HCT116 (cell line): ENCODE data around the gene CCNK. TPM values are rescaled to one million over a fixed set of nuclear protein-coding genes. Genes with fewer than 3 reads are reported as not detected.

Experiments
- ATAC-seq: fragments of 200-7000 bp; cut with Tn5 transposase; 2 replicates; pipeline ENCODE4 v1.9.1; 2020; ENCODE audit warnings: mild to moderate bottlenecking, moderate library complexity
- BruUV-seq: library from RNA; stranded (reverse); fragments of 400-500 nt; replicated peaks from 2 replicates; lab custom pipeline; 2021; lab: Mats Ljungman, UMichigan
- CTCF ChIA-PET: fragments of 300-600 bp; sonication (Branson Sonifier 250); formaldehyde crosslinking; loops from one replicate; lab custom pipeline; 2021; ENCODE audit warnings: antibody characterized with exemption; lab: Charles Lee
- POLR2A ChIA-PET: fragments of 300-600, 350-600 bp; sonication (Branson Sonifier 250); formaldehyde crosslinking; loops from one replicate; lab custom pipeline; 2021; ENCODE audit warnings: antibody characterized with exemption; lab: Charles Lee
- RAD21 ChIA-PET, 2 experiments: fragments of 300-600 bp; sonication (Branson Sonifier 250); formaldehyde crosslinking; loops; one replicate each; lab custom pipeline; 2023; ENCODE audit warnings: low total read pairs in 2 of 2; ENCODE audit not compliant: uncharacterized antibody in 2 of 2, unreplicated experiment in 2 of 2, low non-redundant PET in 1 of 2; lab: Charles Lee
- DNase-seq: peaks from one replicate; pipeline ENCODE4 v3.0.0-alpha.2; 2010; ENCODE audit warnings: low read depth, low spot score
- H2AFZ ChIP-seq: fragments of 200-600 bp; shearing (Covaris generic), sonication (generic); 2 replicates; pipeline ENCODE4 v1.6.1; 2017; ENCODE audit warnings: low read depth, mixed run types, mixed read lengths, antibody characterized with exemption, low read length; ENCODE audit not compliant: poor library complexity, severe bottlenecking
- H3K27ac ChIP-seq: 2 replicates; pipeline ENCODE4 v1.5.1; 2012; ENCODE audit warnings: low read depth, low read length
- H3K27me3 ChIP-seq: fragments of 200-600 bp; sonication (generic); 2 replicates; pipeline ENCODE4 v1.6.1; 2016; ENCODE audit warnings: mixed run types, low read length, mixed read lengths; ENCODE audit not compliant: insufficient read depth
- H3K36me3 ChIP-seq, 2 experiments: fragments of 200-500 bp in 1 of 2; fragments of 200-600 bp in 1 of 2; sonication (Bioruptor generic) in 1 of 2; sonication (generic) in 1 of 2; 2 replicates each; pipeline versions ENCODE4 v1.5.1 to v1.6.1; 2014 to 2016; ENCODE audit warnings: low read length in 2 of 2, inconsistent platforms in 1 of 2, mixed read lengths in 1 of 2, mixed run types in 1 of 2; ENCODE audit not compliant: insufficient read depth in 2 of 2, control insufficient read depth in 1 of 2
- H3K4me1 ChIP-seq, 2 experiments: fragments of 200-600 bp in 1 of 2; sonication (generic) in 1 of 2; 2 replicates each; pipeline versions ENCODE4 v1.5.1 to v1.6.1; 2012 to 2017; ENCODE audit warnings: low read length in 2 of 2, inconsistent platforms in 1 of 2, mild to moderate bottlenecking in 1 of 2, mixed read lengths in 1 of 2, mixed run types in 1 of 2, moderate library complexity in 1 of 2; ENCODE audit not compliant: insufficient read depth in 2 of 2, control insufficient read depth in 1 of 2
- H3K4me2 ChIP-seq: fragments of 200-600 bp; sonication (generic); 2 replicates; pipeline ENCODE4 v1.6.1; 2017; ENCODE audit warnings: mixed run types, low read length, mixed read lengths
- H3K4me3 ChIP-seq, 2 experiments: fragments of 200-600 bp in 1 of 2; sonication (generic) in 1 of 2; replicated peaks in 1 of 2; 2 replicates each; pipeline ENCODE4 v1.5.1; 2011 to 2016; ENCODE audit warnings: low read length in 2 of 2, control low read depth in 1 of 2, low read depth in 1 of 2, mild to moderate bottlenecking in 1 of 2, mixed read lengths in 1 of 2, mixed run types in 1 of 2
- H3K79me2 ChIP-seq: fragments of 200-600 bp; sonication (generic); 2 replicates; pipeline ENCODE4 v1.6.1; 2017; ENCODE audit warnings: mild to moderate bottlenecking, mixed run types, low read length, moderate library complexity, mixed read lengths; ENCODE audit not compliant: insufficient read depth
- H3K9ac ChIP-seq: fragments of 200-600 bp; sonication (generic); 2 replicates; pipeline ENCODE4 v1.6.1; 2016; ENCODE audit warnings: low read length, mixed read lengths
- H3K9me2 ChIP-seq: fragments of 200-600 bp; sonication (generic), shearing (Covaris generic); 2 replicates; pipeline ENCODE4 v1.6.1; 2017; ENCODE audit warnings: mixed run types, mild to moderate bottlenecking, moderate library complexity; ENCODE audit not compliant: insufficient read depth
- H3K9me3 ChIP-seq, 2 experiments: fragments of 200-500 bp in 1 of 2; fragments of 200-600 bp in 1 of 2; sonication (Bioruptor generic) in 1 of 2; sonication (generic) in 1 of 2; 2 replicates each; pipeline ENCODE4 v1.6.1; 2014 to 2017; ENCODE audit warnings: low read length in 2 of 2, mixed read lengths in 2 of 2, inconsistent platforms in 1 of 2, low read depth in 1 of 2, mild to moderate bottlenecking in 1 of 2, mixed run types in 1 of 2, moderate library complexity in 1 of 2; ENCODE audit not compliant: control insufficient read depth in 1 of 2, insufficient read depth in 1 of 2
- H4K20me1 ChIP-seq: fragments of 200-600 bp; sonication (generic), shearing (Covaris generic); 2 replicates; pipeline ENCODE4 v1.6.1; 2017; ENCODE audit warnings: mixed run types, mild to moderate bottlenecking, moderate library complexity; ENCODE audit not compliant: insufficient read depth
- ATF3 ChIP-seq: IDR thresholded peaks from 2 replicates; pipeline ENCODE4 v1.6.1; 2012
- CBX3 ChIP-seq: IDR thresholded peaks from 2 replicates; pipeline ENCODE4 v1.6.1; 2012; ENCODE audit warnings: low read depth
- ELF1 ChIP-seq: IDR thresholded peaks from 2 replicates; pipeline ENCODE4 v1.6.1; 2012; ENCODE audit warnings: low read depth, borderline replicate concordance
- EZH2phosphoT487 ChIP-seq: fragments of 200-600 bp; IDR thresholded peaks from 2 replicates; pipeline ENCODE4 v1.6.1; 2018; ENCODE audit warnings: antibody characterized with exemption, borderline replicate concordance
- FOSL1 ChIP-seq: IDR thresholded peaks from 2 replicates; pipeline ENCODE4 v1.6.1; 2012; ENCODE audit warnings: low read depth
- JUND ChIP-seq: IDR thresholded peaks from 2 replicates; pipeline ENCODE4 v1.6.1; 2012
- POLR2A ChIP-seq: IDR thresholded peaks from 2 replicates; pipeline ENCODE4 v1.7.0; 2011; ENCODE audit warnings: borderline replicate concordance; ENCODE audit not compliant: insufficient read depth, insufficient read length; ENCODE audit errors: extremely low read depth
- POLR2AphosphoS5 ChIP-seq: IDR thresholded peaks from 2 replicates; pipeline ENCODE4 v1.6.1; 2011; ENCODE audit warnings: mild to moderate bottlenecking, low read depth, low read length, moderate library complexity
- RAD21 ChIP-seq: IDR thresholded peaks from 2 replicates; pipeline ENCODE4 v1.6.1; 2012; ENCODE audit warnings: low read depth, mild to moderate bottlenecking
- SIN3A ChIP-seq: IDR thresholded peaks from 2 replicates; pipeline ENCODE4 v1.6.1; 2012; ENCODE audit warnings: low read depth
- SP1 ChIP-seq: IDR thresholded peaks from 2 replicates; pipeline ENCODE4 v1.6.1; 2012; ENCODE audit warnings: low read depth
- SRF ChIP-seq: IDR thresholded peaks from 2 replicates; pipeline ENCODE4 v1.6.1; 2012; ENCODE audit warnings: low read depth
- YY1 ChIP-seq: IDR thresholded peaks from 2 replicates; pipeline ENCODE4 v1.6.1; 2011; ENCODE audit warnings: low read length, low read depth, moderate library complexity, mild to moderate bottlenecking; ENCODE audit not compliant: insufficient replicate concordance; ENCODE audit errors: extremely low read depth
- ZBTB33 ChIP-seq: IDR thresholded peaks from 2 replicates; pipeline ENCODE4 v1.6.1; 2011; ENCODE audit warnings: mild to moderate bottlenecking, low read length, moderate library complexity; ENCODE audit not compliant: insufficient replicate concordance; ENCODE audit errors: extremely low read depth
- ZNF274 ChIP-seq: fragments of 200-500 bp; sonication (Bioruptor generic); IDR thresholded peaks from 2 replicates; pipeline ENCODE4 v1.6.1; 2014; ENCODE audit warnings: mild to moderate bottlenecking, low read depth, low read length, inconsistent platforms
- intact Hi-C: fragments of 100-400 bp; cut with micrococcal nuclease; formaldehyde crosslinking; loops from 2 replicates; pipeline ENCODE4 v1.10.0; 2022
- total RNA-seq: library from RNA; stranded (reverse); gene quantifications from one replicate; pipeline ENCODE4 v1.2.1, GENCODE V29; 2021; ENCODE audit not compliant: unreplicated experiment
- TF ChIP-seq, protein P1 (sequence below), 3 experiments: fragments of 200-600 bp in 1 of 3; sonication (generic) in 1 of 3; IDR thresholded peaks in 2 of 3; conservative IDR thresholded peaks in 1 of 3; 2 replicates each; pipeline ENCODE4 v1.5.1; 2012 to 2017; ENCODE audit warnings: low read depth in 2 of 3, low read length in 2 of 3, antibody characterized with exemption in 1 of 3, borderline replicate concordance in 1 of 3, control low read depth in 1 of 3, mild to moderate bottlenecking in 1 of 3, mixed read lengths in 1 of 3, mixed run types in 1 of 3, moderate library complexity in 1 of 3; ENCODE audit not compliant: insufficient read depth in 1 of 3

Gene CCNK
- total RNA-seq, 1 experiment from 2014 or later, result 68.2 TPM

- ATAC-seq, result no peak
- H3K4me1 ChIP-seq, result no peaks in the 10 kb centered on the region
- H3K9ac ChIP-seq, result no peak overlapping the region
- CTCF ChIA-PET, result no interaction called here
- no peaks in the 10 kb centered on the region for H3K79me2 ChIP-seq
- TF ChIP-seq EZH2phosphoT487 (no peak), ELF1 (no peak), ZBTB33 (no peak), ZNF274 (no peak), RAD21 (no peak), JUND (no peak), POLR2AphosphoS5 (no peak), ATF3 (no peak), FOSL1 (no peak), CBX3 (no peak), POLR2A (no peak), YY1 (no peak), SIN3A (no peak), SP1 (no peak), SRF (no peak)
- TF ChIP-seq, protein P1, sequence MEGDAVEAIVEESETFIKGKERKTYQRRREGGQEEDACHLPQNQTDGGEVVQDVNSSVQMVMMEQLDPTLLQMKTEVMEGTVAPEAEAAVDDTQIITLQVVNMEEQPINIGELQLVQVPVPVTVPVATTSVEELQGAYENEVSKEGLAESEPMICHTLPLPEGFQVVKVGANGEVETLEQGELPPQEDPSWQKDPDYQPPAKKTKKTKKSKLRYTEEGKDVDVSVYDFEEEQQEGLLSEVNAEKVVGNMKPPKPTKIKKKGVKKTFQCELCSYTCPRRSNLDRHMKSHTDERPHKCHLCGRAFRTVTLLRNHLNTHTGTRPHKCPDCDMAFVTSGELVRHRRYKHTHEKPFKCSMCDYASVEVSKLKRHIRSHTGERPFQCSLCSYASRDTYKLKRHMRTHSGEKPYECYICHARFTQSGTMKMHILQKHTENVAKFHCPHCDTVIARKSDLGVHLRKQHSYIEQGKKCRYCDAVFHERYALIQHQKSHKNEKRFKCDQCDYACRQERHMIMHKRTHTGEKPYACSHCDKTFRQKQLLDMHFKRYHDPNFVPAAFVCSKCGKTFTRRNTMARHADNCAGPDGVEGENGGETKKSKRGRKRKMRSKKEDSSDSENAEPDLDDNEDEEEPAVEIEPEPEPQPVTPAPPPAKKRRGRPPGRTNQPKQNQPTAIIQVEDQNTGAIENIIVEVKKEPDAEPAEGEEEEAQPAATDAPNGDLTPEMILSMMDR (IDR thresholded peaks at IDR 0.05 in 2 of 3, conservative IDR thresholded peaks at IDR 0.05 in 1 of 3; ENCODE audit: borderline replicate concordance in 1 of 3, insufficient read depth in 1 of 3, low read depth in 2 of 3, low read length in 2 of 3), result no peak
- intact Hi-C loops, result no loop called here
- no peak overlapping the region for H2AFZ ChIP-seq
- H4K20me1 ChIP-seq, result no peaks in the 10 kb centered on the region
- no peaks in the 10 kb centered on the region for H3K9me3 ChIP-seq
- H3K36me3 ChIP-seq, result peaks cover 0 to 5% of the 10 kb centered on the region in 2 experiments; a peak in 1 of 4 replicates
- DNase-seq, result no peak
- H3K27me3 ChIP-seq, result no peaks in the 10 kb centered on the region
- no peak overlapping the region for H3K27ac ChIP-seq
- RAD21 ChIA-PET, result no interaction called here
- POLR2A ChIA-PET, result no interaction called here
- no peak overlapping the region for H3K4me3 ChIP-seq
- no peaks in the 10 kb centered on the region for H3K9me2 ChIP-seq
- H3K4me2 ChIP-seq, result no peak overlapping the region
- BruUV-seq, result no TSS peak
These were observed 35.3 kb upstream of the CCNK start for GRCh38 chr14:99445931-99446330.
